NB4 (cell line): ENCODE results near the gene C3orf22.

Experiments
- DNase-seq: peaks from one replicate; pipeline ENCODE4 v3.0.0; 2010; ENCODE audit warnings: low read depth
- H3K4me3 ChIP-seq: one replicate; pipeline ENCODE4 v1.5.1; 2011; ENCODE audit warnings: mild to moderate bottlenecking, low read depth, low read length, moderate library complexity
- MAX ChIP-seq: IDR thresholded peaks from 2 replicates; pipeline ENCODE4 v1.6.1; 2011; ENCODE audit warnings: low read depth, low read length
- MYC ChIP-seq: IDR thresholded peaks from 2 replicates; pipeline ENCODE4 v1.6.1; 2011; ENCODE audit warnings: low read depth, low read length
- POLR2A ChIP-seq: IDR thresholded peaks from 2 replicates; pipeline ENCODE4 v1.6.1; 2011; ENCODE audit warnings: mild to moderate bottlenecking; ENCODE audit not compliant: insufficient read length; ENCODE audit errors: extremely low read depth
- TF ChIP-seq, protein P1 (sequence below): IDR thresholded peaks from one replicate; pipeline ENCODE4 v1.5.1; 2012; ENCODE audit warnings: low read depth, low read length

The C3orf22 gene

GRCh38 chr3:126550488-126551051, 8.2 kb downstream of the C3orf22 start:
- TF ChIP-seq, protein P1, sequence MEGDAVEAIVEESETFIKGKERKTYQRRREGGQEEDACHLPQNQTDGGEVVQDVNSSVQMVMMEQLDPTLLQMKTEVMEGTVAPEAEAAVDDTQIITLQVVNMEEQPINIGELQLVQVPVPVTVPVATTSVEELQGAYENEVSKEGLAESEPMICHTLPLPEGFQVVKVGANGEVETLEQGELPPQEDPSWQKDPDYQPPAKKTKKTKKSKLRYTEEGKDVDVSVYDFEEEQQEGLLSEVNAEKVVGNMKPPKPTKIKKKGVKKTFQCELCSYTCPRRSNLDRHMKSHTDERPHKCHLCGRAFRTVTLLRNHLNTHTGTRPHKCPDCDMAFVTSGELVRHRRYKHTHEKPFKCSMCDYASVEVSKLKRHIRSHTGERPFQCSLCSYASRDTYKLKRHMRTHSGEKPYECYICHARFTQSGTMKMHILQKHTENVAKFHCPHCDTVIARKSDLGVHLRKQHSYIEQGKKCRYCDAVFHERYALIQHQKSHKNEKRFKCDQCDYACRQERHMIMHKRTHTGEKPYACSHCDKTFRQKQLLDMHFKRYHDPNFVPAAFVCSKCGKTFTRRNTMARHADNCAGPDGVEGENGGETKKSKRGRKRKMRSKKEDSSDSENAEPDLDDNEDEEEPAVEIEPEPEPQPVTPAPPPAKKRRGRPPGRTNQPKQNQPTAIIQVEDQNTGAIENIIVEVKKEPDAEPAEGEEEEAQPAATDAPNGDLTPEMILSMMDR = no peak
- no peak for TF ChIP-seq POLR2A
- no peak for DNase-seq
- H3K4me3 ChIP-seq = no peak overlapping the region

DNA sequence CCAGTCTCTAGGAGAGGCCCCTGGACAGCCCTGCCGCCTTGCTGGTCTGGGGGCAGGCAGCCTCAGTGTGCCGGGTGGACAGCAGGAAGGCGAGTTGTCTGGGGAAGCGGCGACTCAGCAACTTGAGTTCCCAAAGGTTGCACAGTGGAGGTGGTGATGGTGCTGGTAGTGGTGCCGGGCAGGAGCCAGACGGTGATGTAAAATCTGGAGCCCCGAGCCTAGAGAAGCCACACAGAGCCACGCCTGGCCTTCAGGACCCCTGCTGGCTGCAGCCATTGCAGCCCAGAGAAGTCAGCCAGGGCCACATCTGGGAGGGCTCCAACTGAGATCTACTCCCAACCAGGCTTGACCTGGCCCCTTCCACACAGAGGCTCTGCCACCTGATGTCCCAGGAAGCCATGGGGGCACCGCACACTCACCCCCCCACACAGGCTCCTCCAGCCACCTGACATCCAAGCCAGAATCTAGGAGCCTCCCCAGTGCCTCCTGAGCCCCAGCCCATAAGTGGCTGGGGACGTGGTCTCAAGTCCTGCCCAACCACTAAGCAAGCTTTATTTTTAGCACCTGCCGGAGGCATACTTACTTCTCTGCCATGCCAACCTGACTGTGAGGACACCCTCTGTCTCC, 8.8 kb downstream of the C3orf22 start:
- H3K4me3 ChIP-seq = no peak overlapping the region
- TF ChIP-seq POLR2A = no peak
- TF ChIP-seq MAX = no peak
- TF ChIP-seq, protein P1 = no peak
- TF ChIP-seq MYC = no peak
- no peak for DNase-seq

GRCh38 chr3:126548556-126549466, 9.9 kb downstream of the C3orf22 start:
- no peak overlapping the region for H3K4me3 ChIP-seq
- TF ChIP-seq MAX = no peak
- TF ChIP-seq, protein P1 = no peak
- DNase-seq = no peak

DNA sequence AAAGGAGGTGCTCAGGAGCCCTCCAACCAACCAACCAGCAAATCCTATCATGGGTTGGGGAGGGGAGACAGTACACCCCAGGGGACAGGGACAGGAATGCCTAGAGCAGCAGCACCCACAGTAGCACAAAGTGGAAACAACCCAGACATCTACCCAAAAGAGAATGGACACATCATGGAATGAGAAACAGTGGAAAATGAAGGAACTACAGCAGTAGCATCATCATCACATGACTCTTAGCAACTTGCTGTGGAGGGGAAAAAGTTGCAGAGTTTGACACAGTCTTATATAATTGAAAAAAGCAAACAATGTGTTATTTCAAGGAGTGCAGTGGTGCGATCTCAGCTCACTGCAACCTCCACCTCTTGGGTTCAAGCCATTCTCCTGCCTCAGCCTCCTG, 11.0 kb downstream of the C3orf22 start:
- DNase-seq = no peak
- TF ChIP-seq MYC = no peak
- no peak for TF ChIP-seq POLR2A
- no peak for TF ChIP-seq MAX
- TF ChIP-seq, protein P1 = no peak
- no peak overlapping the region for H3K4me3 ChIP-seq

GRCh38 chr3:126546549-126547239, 12.0 kb downstream of the C3orf22 start:
- H3K4me3 ChIP-seq = no peak overlapping the region
- no peak for TF ChIP-seq MAX
- TF ChIP-seq, protein P1 = no peak
- no peak for TF ChIP-seq POLR2A
- no peak for TF ChIP-seq MYC
- DNase-seq = no peak
